ENCODE data around the gene MMADHC. TPM values are rescaled to one million over a fixed set of nuclear protein-coding genes. Genes with fewer than 3 reads are reported as not detected.
"Not testable (repeated sequence)": the region's sequence is repeated elsewhere in the genome, so short reads cannot be mapped to it uniquely, and the experiment has no call there.

The MMADHC gene
- total and polyA plus RNA-seq, 2 of the 13 experiments (the other 11 are each of a cell fraction or from before 2014, with no cell fraction given), result 90.2 to 210 TPM

GRCh38 chr2:149566652-149567051 lies 20.9 kb downstream of the MMADHC start:
- peaks cover 9 to 37% of the 10 kb centered on the region in 2 experiments for H3K36me3 ChIP-seq (replicated peaks in 1 of 2; ENCODE audit: control insufficient read depth in 1 of 2, insufficient read depth in 2 of 2, low read length in 2 of 2)
- H3K4me1 ChIP-seq (ENCODE audit: insufficient read depth, low read length), result peaks cover 9% of the 10 kb centered on the region; the same call in 1 of the 2 replicates
- TF ChIP-seq NFYC (CRISPR knock-in tag; IDR thresholded peaks at IDR 0.05) (no peak), RBAK (CRISPR knock-in tag; IDR thresholded peaks at IDR 0.05) (no peak), HOXA3 (CRISPR knock-in tag; IDR thresholded peaks at IDR 0.05) (no peak), KDM4B (CRISPR knock-in tag; IDR thresholded peaks at IDR 0.05) (no peak), RBM22 (optimal IDR thresholded peaks at IDR 0.05; ENCODE audit: low read length) (no peak), TGIF2 (CRISPR knock-in tag; IDR thresholded peaks at IDR 0.05) (no peak), ZBTB39 (CRISPR knock-in tag; IDR thresholded peaks at IDR 0.05) (no peak), ZNF337 (CRISPR knock-in tag; IDR thresholded peaks at IDR 0.05; ENCODE audit: borderline replicate concordance, low read depth) (no peak), ZNF790 (CRISPR knock-in tag; IDR thresholded peaks at IDR 0.05; ENCODE audit: borderline replicate concordance) (no peak), FOXK2 (IDR thresholded peaks at IDR 0.05) (no peak)
- in situ Hi-C loops (cut with HindIII; ENCODE audit: extremely low pct_ligation_motif_present, low pct_unique_long_range_greater_than_20kb), result no loop called here
- WGBS (ENCODE audit: low lambda C conversion rate), result 98% methylated on average over 2 of the region's 2 CpGs
- FAIRE-seq, result no peak
- H3K9ac ChIP-seq (ENCODE audit: insufficient read depth, low read depth, low read length), result no peak overlapping the region
- no peaks in the 10 kb centered on the region for H4K20me1 ChIP-seq (ENCODE audit: insufficient read depth, low read length)
- no peaks in the 10 kb centered on the region for H3K9me3 ChIP-seq (ENCODE audit: low read length)
- no TSS peak for BruUV-seq (replicated peaks)
- ChIA-PET POLR2A (no interaction called here), CTCF (ENCODE audit: low intra/inter-chr PET ratio, low total read pairs) (no interaction called here)
- intact Hi-C loops (cut with micrococcal nuclease; ENCODE audit: unreplicated experiment), result loop anchor here (10.0 kb wide), 1 partner anchor 232 kb away; the partner anchor contains the start of gene LYPD6
- ATAC-seq, result no peak
- H3K27ac ChIP-seq (ENCODE audit: extremely low read length, insufficient read depth, low read length), result no peak overlapping the region
- no peaks in the 10 kb centered on the region for H3K27me3 ChIP-seq (ENCODE audit: control insufficient read depth in 1 of 2, insufficient read depth in 2 of 2, low read length in 2 of 2)
- H3K79me2 ChIP-seq (ENCODE audit: insufficient read depth, low read length), result no peaks in the 10 kb centered on the region
- no peak overlapping the region for H3K4me2 ChIP-seq (ENCODE audit: low read depth, low read length)
- H3K4me3 ChIP-seq (replicated peaks in 1 of 3; ENCODE audit: insufficient read depth in 1 of 3, low read depth in 2 of 3, low read length in 3 of 3), result no peak overlapping the region
- H2AFZ ChIP-seq (ENCODE audit: low read length), result no peak overlapping the region
- DNase-seq (ENCODE audit: low spot score), result no peak

DNA sequence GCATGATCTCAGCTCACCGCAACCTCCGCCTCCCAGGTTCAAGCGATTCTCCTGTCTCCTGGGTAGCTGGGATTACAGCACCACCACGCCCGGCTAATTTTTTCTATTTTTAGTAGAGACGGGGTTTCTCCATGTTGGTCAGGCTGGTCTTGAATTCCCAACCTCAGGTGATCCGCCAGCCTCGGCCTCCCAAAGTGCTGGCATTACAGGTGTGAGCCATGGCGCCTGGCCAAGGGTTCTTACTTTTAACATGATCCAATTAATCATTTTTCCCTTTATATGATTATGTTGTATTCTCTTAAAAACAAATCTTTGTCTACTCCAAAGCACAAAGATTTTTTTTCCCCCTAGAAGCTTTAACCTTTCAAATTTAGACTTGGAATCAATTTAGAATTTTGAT lies 21.9 kb downstream of the MMADHC start:
- H3K79me2 ChIP-seq (ENCODE audit: insufficient read depth, low read length); FAIRE-seq; DNase-seq (ENCODE audit: low spot score); H4K20me1 ChIP-seq (ENCODE audit: insufficient read depth, low read length); H3K9me3 ChIP-seq (ENCODE audit: low read length); H3K9ac ChIP-seq (ENCODE audit: insufficient read depth, low read depth, low read length); POLR2A ChIA-PET; H3K4me2 ChIP-seq (ENCODE audit: low read depth, low read length); H3K4me1 ChIP-seq (ENCODE audit: insufficient read depth, low read length); in situ Hi-C loops (cut with HindIII; ENCODE audit: extremely low pct_ligation_motif_present, low pct_unique_long_range_greater_than_20kb); CTCF ChIA-PET (ENCODE audit: low intra/inter-chr PET ratio, low total read pairs); BruUV-seq (replicated peaks); H3K27ac ChIP-seq (ENCODE audit: extremely low read length, insufficient read depth, low read length); H3K27me3 ChIP-seq (ENCODE audit: control insufficient read depth in 1 of 2, insufficient read depth in 2 of 2, low read length in 2 of 2); H3K4me3 ChIP-seq (replicated peaks in 1 of 3; ENCODE audit: insufficient read depth in 1 of 3, low read depth in 2 of 3, low read length in 3 of 3); ATAC-seq; H2AFZ ChIP-seq (ENCODE audit: low read length): not testable (repeated sequence)
- H3K36me3 ChIP-seq (replicated peaks in 1 of 2; ENCODE audit: control insufficient read depth in 1 of 2, insufficient read depth in 2 of 2, low read length in 2 of 2), result peaks cover 9 to 29% of the 10 kb centered on the region in 2 experiments
- 98% methylated on average over 9 of the region's 9 CpGs for WGBS (ENCODE audit: low lambda C conversion rate)
- intact Hi-C loops (cut with micrococcal nuclease; ENCODE audit: unreplicated experiment), result loop anchor here (10.0 kb wide), 1 partner anchor 231 kb away; the partner anchor contains the start of gene LYPD6

Measured in HepG2 (cell line).